Measurements from ENCODE around the gene CSNK1A1.
"Not testable (repeated sequence)": the region's sequence is repeated elsewhere in the genome, so short reads cannot be mapped to it uniquely, and the experiment has no call there.

CSNK1A1 gene

DNA sequence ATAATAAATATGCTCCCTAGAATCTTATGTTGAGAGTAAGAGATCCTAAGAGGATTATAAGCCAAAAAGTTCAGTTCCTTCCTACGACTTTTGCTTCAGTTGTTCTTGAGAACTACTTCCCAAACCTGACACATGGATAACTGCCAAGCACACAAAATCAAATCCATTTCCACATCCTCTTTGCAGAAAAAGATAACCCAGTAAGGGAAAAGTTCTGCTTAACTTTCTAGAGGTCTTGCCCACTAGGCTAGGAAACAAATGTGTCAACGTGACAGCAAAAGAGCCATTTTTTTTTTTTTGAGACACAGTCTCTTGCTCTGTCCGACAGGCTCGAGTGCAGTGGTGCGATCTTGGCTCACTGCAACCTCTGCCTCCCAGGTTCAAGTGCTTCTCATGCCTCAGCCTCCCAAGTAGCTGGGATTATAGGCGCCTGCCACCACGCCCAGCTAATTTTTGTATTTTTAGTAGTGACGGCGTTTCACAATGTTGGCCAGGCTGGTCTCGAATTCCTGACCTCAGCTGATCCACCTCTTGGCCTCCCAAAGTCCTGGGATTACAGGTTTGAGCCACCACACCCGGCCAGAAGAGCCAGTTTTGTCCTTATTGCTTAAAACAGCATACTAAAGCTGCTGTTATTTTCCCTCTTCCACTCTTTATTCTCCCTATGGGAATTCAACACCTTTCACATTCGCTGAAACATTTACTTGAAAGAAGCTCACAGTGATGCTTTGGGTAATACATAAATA is 24.2 kb downstream of the CSNK1A1 start:
- no peak for DNase-seq

- no peak for DNase-seq
Measured at GRCh38 chr5:149521739-149522685, 29.2 kb downstream of the CSNK1A1 start.

GRCh38 chr5:149519601-149520000 is 31.6 kb downstream of the CSNK1A1 start:
- no peak for DNase-seq

- DNase-seq: no peak
Measured at GRCh38 chr5:149518620-149519019, 32.6 kb downstream of the CSNK1A1 start.

- DNase-seq: no peak
Measured at GRCh38 chr5:149517461-149518122, 33.6 kb downstream of the CSNK1A1 start.

- DNase-seq: no peak
Measured at GRCh38 chr5:149514512-149514911, 36.7 kb downstream of the CSNK1A1 start.

DNA sequence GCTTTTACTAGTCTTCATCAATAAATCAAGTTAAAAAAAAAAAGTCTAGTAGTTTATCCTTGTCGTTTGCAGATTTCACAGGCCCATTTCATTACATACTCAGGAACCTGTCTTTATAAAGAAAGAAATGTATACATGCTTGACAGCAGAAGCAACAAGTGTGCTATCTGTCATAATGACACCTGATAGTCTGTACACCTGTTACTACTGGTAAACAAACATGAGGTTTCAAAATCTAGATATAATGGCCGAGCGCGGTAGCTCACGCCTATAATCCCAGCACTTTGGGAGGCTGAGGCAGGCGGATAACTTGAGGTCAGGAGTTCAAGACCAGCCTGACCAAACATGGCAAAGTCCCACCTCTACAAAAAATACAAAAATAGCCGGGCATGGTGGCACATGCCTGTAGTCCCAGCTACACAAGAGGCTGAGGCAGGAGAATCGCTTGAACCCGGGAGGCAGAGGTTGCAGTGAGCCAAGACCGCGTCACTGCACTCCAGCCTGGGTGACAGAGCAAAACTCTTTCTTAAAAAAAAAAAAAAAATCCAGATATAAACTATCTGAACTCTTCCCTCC is 37.8 kb downstream of the CSNK1A1 start:
- DNase-seq: not testable (repeated sequence)

DNA sequence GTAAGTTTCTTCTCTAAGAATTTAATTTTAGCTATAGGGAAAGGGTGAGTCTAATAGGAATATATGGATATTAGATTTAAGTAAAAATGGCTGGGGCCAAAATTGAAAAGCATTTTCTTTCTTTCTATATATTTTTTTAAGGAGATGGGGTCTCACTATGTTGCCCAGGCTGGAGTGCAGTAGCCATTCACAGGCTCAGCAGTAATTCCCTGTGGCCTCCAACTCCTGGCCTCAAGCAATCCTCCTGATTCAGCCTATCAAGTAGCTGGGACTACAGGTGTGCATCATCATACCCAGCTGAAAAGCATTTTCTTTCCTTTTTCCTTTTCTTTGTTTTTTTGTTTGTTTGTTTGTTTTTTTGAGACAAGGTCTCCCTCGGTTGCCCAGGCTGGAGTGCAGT is 41.1 kb downstream of the CSNK1A1 start:
- DNase-seq: no peak

GRCh38 chr5:149504677-149505076 is 46.6 kb downstream of the CSNK1A1 start:
- no peak for DNase-seq

- DNase-seq: no peak
Measured at GRCh38 chr5:149503006-149503405, 48.2 kb downstream of the CSNK1A1 start.

- DNase-seq: no peak
Measured at GRCh38 chr5:149500922-149501582, 50.2 kb downstream of the CSNK1A1 start.

GRCh38 chr5:149498724-149499336 is 52.4 kb downstream of the CSNK1A1 start:
- DNase-seq: no peak

DNA sequence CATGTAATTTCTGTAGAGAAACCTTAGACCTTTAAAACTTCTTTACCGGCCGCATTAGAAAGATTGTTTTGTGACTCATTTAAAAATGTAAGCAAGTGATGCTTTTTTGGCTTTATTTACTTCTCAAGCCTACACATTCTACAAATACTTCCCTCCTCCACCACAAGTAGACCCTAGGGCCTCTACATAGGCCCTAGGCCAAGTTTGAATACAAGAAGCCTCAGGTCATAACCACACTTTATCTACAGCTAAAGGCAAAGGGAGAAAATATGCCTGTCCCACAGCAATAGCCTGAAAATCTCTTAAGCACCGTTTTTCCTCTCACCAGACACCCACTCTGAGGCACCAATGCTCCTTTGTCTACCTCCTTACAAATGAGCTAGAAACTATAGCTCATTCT is 53.9 kb downstream of the CSNK1A1 start:
- no peak for DNase-seq

- DNase-seq: no peak
Measured at GRCh38 chr5:149496917-149497316, 54.3 kb downstream of the CSNK1A1 start.

DNA sequence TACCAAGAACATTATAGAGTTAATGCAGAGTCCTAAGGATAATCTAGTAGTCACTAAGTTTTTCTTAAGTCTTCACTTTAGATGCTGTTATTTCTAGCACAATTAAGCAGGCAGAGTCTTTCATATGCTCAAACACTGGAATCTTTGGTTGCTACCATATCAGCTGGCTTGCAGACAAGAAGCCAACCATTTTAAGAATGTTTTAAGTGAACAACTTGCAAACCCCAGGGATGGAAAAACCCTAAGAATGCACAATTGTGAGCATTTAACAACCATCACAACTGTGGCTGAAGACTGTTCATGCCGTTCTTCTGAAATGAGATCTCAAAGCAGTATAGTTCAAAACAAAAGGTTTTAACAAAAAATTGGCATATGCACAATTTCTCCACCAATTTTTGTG is 55.1 kb downstream of the CSNK1A1 start:
- no peak for DNase-seq

DNA sequence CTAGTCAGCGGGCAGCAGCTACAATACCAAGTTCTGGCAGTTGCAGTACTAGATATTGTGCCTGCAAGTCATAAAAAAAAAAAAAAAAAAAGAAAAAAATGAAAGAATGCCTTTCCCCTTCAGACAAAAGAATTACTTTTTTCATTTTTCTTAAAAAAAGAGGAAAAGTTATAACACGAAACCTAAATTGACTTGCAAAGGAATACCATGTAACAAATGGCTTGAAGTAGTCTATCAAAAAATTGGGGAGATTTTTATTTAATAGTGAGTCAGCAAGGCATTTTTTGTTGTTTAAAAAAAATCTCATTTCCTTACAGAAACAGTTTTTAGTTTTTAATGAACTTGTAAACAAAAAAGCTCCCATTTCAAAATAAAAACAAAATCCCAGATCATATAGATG is 55.6 kb downstream of the CSNK1A1 start:
- DNase-seq: no peak

DNA sequence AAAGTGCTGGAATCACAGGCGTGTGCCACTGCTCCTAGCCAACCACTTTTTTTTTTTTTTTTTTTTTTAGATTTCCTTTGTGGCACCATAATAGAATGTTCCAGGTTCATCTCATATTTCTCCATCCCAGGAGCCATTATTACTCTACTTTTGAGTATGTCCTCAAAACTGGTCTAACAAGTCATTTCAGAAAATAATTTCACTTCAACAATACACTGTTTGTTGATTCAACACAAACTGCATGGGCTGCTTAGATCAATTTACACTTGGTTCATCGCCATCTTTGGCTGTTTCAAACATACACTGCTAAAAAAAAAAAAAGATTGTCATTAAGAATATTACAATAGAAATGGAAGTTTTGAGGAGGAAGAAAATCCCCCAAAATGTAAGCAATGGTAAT is 57.9 kb downstream of the CSNK1A1 start:
- no peak for DNase-seq

- no peak for DNase-seq
Measured at GRCh38 chr5:149492781-149493180, 58.5 kb downstream of the CSNK1A1 start.

GRCh38 chr5:149490599-149491485 is 60.4 kb downstream of the CSNK1A1 start:
- DNase-seq: no peak

DNA sequence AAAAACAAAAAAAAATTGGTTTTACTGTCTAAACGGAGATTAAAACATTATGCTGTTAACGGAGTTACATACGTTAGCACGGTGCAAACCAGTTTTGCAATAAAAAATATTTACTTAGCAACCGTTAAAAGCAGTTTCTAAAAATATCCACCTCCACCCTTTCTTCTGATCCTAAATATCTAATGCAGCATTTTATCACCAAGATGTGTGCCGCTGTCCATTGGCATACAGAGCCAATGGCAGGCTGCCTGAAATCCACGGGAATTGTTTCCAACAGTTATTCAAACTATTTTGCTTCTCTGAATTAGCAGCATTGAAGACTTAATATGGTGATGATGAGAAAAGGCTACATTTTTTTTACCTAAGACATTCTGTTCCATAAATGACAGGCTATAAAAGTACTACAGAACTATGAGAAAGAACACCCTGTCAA is 61.6 kb downstream of the CSNK1A1 start:
- no peak for DNase-seq
